Activated CD8-positive, alpha-beta T cell treated with anti-CD3 and anti-CD28 coated beads for 36 hours (primary cell): Measurements from ENCODE around the gene PRKCZ. TPM values are rescaled to one million over a fixed set of nuclear protein-coding genes. Genes with fewer than 3 reads are reported as not detected.
"Not testable (repeated sequence)": the region's sequence is repeated elsewhere in the genome, so short reads cannot be mapped to it uniquely, and the experiment has no call there.

Experiments
- ATAC-seq: fragments of 200-7000 bp; cut with Tn5 transposase; one replicate; pipeline ENCODE4 v1.10.0; 2021; ENCODE audit warnings: mild to moderate bottlenecking, moderate library complexity
- CTCF ChIA-PET: fragments of 350-600 bp; sonication (Branson Sonifier 250); formaldehyde crosslinking; loops from one replicate; lab custom pipeline; 2021; ENCODE audit warnings: antibody characterized with exemption; lab: Charles Lee
- POLR2A ChIA-PET: fragments of 350-600 bp; sonication (Branson Sonifier 250); formaldehyde crosslinking; loops from one replicate; lab custom pipeline; 2021; ENCODE audit warnings: antibody characterized with exemption; lab: Charles Lee
- DNase-seq: peaks from one replicate; pipeline ENCODE4 v3.0.0-alpha.2; 2020
- H3K27ac Mint-ChIP-seq: one replicate; pipeline ENCODE4 v1.8.0; 2021; ENCODE audit warnings: mild to moderate bottlenecking, mixed read lengths
- H3K27me3 Mint-ChIP-seq: one replicate; pipeline ENCODE4 v1.8.0; 2021; ENCODE audit warnings: mixed read lengths
- H3K36me3 Mint-ChIP-seq: one replicate; pipeline ENCODE4 v1.8.0; 2021; ENCODE audit warnings: low read depth, mixed read lengths
- H3K4me1 Mint-ChIP-seq: one replicate; pipeline ENCODE4 v1.8.0; 2021; ENCODE audit warnings: low read depth, mixed read lengths
- H3K4me3 Mint-ChIP-seq: one replicate; pipeline ENCODE4 v1.8.0; 2021; ENCODE audit warnings: mild to moderate bottlenecking, moderate library complexity, mixed read lengths
- H3K9me3 Mint-ChIP-seq: one replicate; pipeline ENCODE4 v1.8.0; 2021; ENCODE audit warnings: mixed read lengths
- CTCF ChIP-seq: fragments of 200-600 bp; IDR thresholded peaks from one replicate; pipeline ENCODE4 v1.8.0; 2022; ENCODE audit warnings: antibody characterized with exemption, mild to moderate bottlenecking
- intact Hi-C: fragments of 100-400 bp; cut with micrococcal nuclease; formaldehyde crosslinking; loops from one replicate; pipeline ENCODE4 v1.10.0; 2022
- total RNA-seq, 2 experiments: library from RNA; stranded (reverse); gene quantifications; one replicate each; pipeline ENCODE4 v1.2.3, GENCODE V29; 2021

The PRKCZ gene
- total RNA-seq, 2 experiments from 2014 or later: 15.4 to 15.7 TPM

DNA sequence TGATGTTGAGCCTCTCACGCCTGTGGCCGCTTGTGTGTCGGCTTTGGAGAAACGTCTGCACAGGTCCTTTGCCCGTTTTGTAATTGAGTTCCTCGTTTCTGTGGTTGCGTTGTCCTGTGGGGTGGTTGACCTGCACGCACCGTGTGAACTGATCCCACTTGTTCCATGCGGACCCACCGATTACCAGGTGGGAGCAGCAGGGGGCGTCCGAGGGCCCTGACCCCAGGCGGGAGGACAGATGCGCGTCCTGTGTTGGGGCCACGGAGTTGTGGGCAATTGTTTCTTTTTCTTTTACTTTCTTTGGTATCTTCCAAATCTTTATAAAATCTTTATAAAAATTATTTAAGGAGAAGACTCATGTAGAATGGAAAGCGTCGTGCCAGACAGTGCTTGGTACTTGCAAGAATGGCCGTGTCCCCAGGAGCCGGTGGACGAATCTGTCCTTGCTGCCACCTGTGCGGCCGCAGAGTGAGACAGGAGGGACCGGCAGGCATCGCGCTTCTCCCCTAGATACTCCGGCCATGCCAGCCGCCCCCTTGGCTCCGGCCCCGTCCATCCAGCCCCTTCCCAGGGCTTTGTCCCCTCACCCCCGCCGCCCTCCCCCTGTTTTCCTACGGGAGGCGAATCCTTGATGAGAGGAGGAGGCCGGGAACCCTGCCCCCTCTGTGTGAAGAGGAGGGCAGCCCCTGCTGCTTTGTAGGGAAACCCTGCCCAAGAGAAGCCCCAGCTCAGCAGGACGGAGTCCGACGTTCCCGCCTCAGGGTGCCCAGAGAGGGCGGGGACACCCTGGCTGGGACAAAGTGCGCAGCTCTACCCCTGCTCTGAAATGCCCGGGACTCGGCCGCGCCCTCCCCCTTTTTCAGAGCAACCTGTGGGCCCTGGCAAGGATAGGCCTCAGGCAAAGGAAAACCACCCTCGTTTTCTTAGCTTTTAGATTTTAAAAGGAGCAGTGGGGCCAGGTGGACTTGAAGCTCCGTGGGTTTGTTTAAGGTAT lies 41.7 kb downstream of the PRKCZ start:
- POLR2A ChIA-PET: no interaction called here
- intact Hi-C loops: no loop called here
- no peak overlapping the region for H3K4me3 Mint-ChIP-seq
- no peaks in the 10 kb centered on the region for H3K9me3 Mint-ChIP-seq
- DNase-seq: peak; percentile 74
- CTCF ChIA-PET: interaction anchor here (0.7 to 2.2 kb wide), 10 partner anchors 13 to 148 kb away, joined by 3 to 13 read pairs (median 3); partner anchors contain the start of gene FAAP20
- peaks cover 2% of the 10 kb centered on the region for H3K4me1 Mint-ChIP-seq
- peak; percentile 80 for TF ChIP-seq CTCF
- ATAC-seq: peak; percentile 80
- no peaks in the 10 kb centered on the region for H3K27me3 Mint-ChIP-seq
- H3K27ac Mint-ChIP-seq: no peak overlapping the region
- no peaks in the 10 kb centered on the region for H3K36me3 Mint-ChIP-seq

DNA sequence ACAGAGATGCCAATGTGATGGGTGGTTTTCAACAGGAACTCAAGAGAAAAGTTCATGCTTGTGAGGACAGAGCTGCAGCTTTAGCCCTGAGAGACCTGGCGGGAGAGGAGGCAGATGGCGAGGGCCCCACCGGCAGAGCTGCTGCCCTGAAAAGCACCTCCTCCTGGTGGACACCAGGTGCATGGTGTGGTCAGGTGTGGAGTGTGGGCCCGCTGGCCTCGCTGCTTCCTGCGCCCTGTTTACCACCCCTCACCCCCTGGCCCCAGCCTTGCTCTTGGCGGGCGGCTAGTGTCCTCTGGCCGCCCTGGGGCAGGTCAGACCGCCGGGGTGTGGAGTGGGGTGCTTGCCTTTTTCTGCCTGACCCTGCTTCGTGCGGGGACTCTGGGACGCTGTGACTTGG lies 42.8 kb downstream of the PRKCZ start:
- POLR2A ChIA-PET: no interaction called here
- DNase-seq (no peak), ATAC-seq (no peak)

GRCh38 chr1:2093636-2094035 lies 43.4 kb downstream of the PRKCZ start:
- no peaks in the 10 kb centered on the region for H3K27me3 Mint-ChIP-seq
- H3K36me3 Mint-ChIP-seq: peaks cover 6% of the 10 kb centered on the region
- H3K4me1 Mint-ChIP-seq: peaks cover 2% of the 10 kb centered on the region
- no peak overlapping the region for H3K27ac Mint-ChIP-seq
- CTCF ChIA-PET: interaction anchor here (2.2 kb wide), 1 partner anchor 81 kb away, joined by 13 read pairs; no protein-coding TSS in a partner anchor
- no peak overlapping the region for H3K4me3 Mint-ChIP-seq
- DNase-seq (no peak), ATAC-seq (no peak)
- no peak for TF ChIP-seq CTCF
- intact Hi-C loops: no loop called here
- POLR2A ChIA-PET: no interaction called here
- H3K9me3 Mint-ChIP-seq: peaks cover 5% of the 10 kb centered on the region

More for the DNA sequence above, 42.8 kb downstream of the PRKCZ start:
- no peak overlapping the region for H3K4me3 Mint-ChIP-seq
- TF ChIP-seq CTCF: no peak
- H3K27me3 Mint-ChIP-seq: no peaks in the 10 kb centered on the region
- peaks cover 5% of the 10 kb centered on the region for H3K9me3 Mint-ChIP-seq
- H3K27ac Mint-ChIP-seq: no peak overlapping the region
- peaks cover 2% of the 10 kb centered on the region for H3K4me1 Mint-ChIP-seq
- intact Hi-C loops: no loop called here
- H3K36me3 Mint-ChIP-seq: peaks cover 4% of the 10 kb centered on the region
- CTCF ChIA-PET: interaction anchor here (0.7 to 2.2 kb wide), 9 partner anchors 34 to 149 kb away, joined by 3 to 13 read pairs (median 3); partner anchors contain the start of gene FAAP20

GRCh38 chr1:2094269-2095158 lies 44.3 kb downstream of the PRKCZ start:
- ATAC-seq, DNase-seq, H3K36me3 Mint-ChIP-seq, H3K4me1 Mint-ChIP-seq, H3K27me3 Mint-ChIP-seq, H3K27ac Mint-ChIP-seq, POLR2A ChIA-PET, intact Hi-C loops, H3K4me3 Mint-ChIP-seq, H3K9me3 Mint-ChIP-seq: not testable (repeated sequence)
- CTCF ChIA-PET: interaction anchor here (2.2 kb wide), 1 partner anchor 80 kb away, joined by 13 read pairs; no protein-coding TSS in a partner anchor

DNA sequence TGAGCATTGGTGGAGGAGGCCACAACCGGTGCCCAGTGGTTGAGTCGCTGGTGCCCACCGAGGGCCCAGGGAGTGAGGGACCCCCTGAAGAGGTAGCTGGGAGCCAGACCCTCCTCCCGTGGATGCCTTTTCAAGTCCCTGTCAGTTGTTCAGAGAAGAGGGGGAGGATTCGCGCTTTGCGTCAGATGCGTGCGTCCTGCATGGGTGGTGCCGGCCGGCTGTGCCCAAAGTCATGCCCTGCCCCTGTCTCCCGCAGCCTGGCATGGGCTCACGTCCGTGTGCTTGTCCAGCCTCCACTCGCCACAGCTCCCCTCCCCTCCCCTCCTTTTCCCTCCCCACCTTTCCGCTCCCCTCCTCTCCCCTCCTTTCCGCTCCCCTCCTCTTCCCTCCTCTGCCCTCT lies 45.2 kb downstream of the PRKCZ start:
- Mint-ChIP-seq H3K27ac (no peak overlapping the region), H3K4me3 (no peak overlapping the region), H3K27me3 (no peaks in the 10 kb centered on the region), H3K36me3 (peaks cover 8% of the 10 kb centered on the region), H3K4me1 (peaks cover 2% of the 10 kb centered on the region), H3K9me3 (peaks cover 5% of the 10 kb centered on the region)
- DNase-seq (no peak), ATAC-seq (no peak)
- CTCF ChIA-PET: no interaction called here
- intact Hi-C loops: no loop called here
- POLR2A ChIA-PET: interaction anchor here (0.6 kb wide), 1 partner anchor 106 kb away, joined by 3 read pairs; no protein-coding TSS in a partner anchor
- TF ChIP-seq CTCF: no peak
